Activated T-cell treated with anti-CD3 and anti-CD28 coated beads for 4 hours (primary cell): ENCODE data around the gene SDHA.
"Not testable (repeated sequence)": the region's sequence is repeated elsewhere in the genome, so short reads cannot be mapped to it uniquely, and the experiment has no call there.

Experiments
- DNase-seq: peaks from one replicate; pipeline ENCODE4 v3.0.0-alpha.2; 2020

The SDHA gene

GRCh38 chr5:264338-264737 is 46.2 kb downstream of the SDHA start:
- DNase-seq: no peak

- DNase-seq: not testable (repeated sequence)
These were observed 48.3 kb downstream of the SDHA start for GRCh38 chr5:266311-267026.

GRCh38 chr5:267716-268115 is 49.6 kb downstream of the SDHA start:
- DNase-seq: no peak

- no peak for DNase-seq
These were observed 52.2 kb downstream of the SDHA start for GRCh38 chr5:270340-270739.

- not testable (repeated sequence) for DNase-seq
These were observed 53.7 kb downstream of the SDHA start for GRCh38 chr5:271828-272167.

- DNase-seq: not testable (repeated sequence)
These were observed 55.0 kb downstream of the SDHA start for GRCh38 chr5:273091-273490.

- DNase-seq: not testable (repeated sequence)
These were observed 55.4 kb downstream of the SDHA start for GRCh38 chr5:273491-273890.

GRCh38 chr5:274346-274745 is 56.2 kb downstream of the SDHA start:
- not testable (repeated sequence) for DNase-seq

- no peak for DNase-seq
These were observed 60.5 kb downstream of the SDHA start for GRCh38 chr5:278646-279045.

GRCh38 chr5:279051-279665 is 61.0 kb downstream of the SDHA start:
- DNase-seq: not testable (repeated sequence)

- DNase-seq: no peak
These were observed 68.0 kb downstream of the SDHA start for GRCh38 chr5:285991-286557.

- DNase-seq: not testable (repeated sequence)
These were observed 72.1 kb downstream of the SDHA start for GRCh38 chr5:290200-290599.

- not testable (repeated sequence) for DNase-seq
These were observed 73.2 kb downstream of the SDHA start for GRCh38 chr5:291345-291744.

GRCh38 chr5:294788-295187 is 76.7 kb downstream of the SDHA start:
- DNase-seq: not testable (repeated sequence)

- DNase-seq: not testable (repeated sequence)
These were observed 78.1 kb downstream of the SDHA start for GRCh38 chr5:296207-296606.

- not testable (repeated sequence) for DNase-seq
These were observed 78.8 kb downstream of the SDHA start for GRCh38 chr5:296954-297353.

GRCh38 chr5:297448-297847 is 79.3 kb downstream of the SDHA start:
- not testable (repeated sequence) for DNase-seq

- DNase-seq: not testable (repeated sequence)
These were observed 80.0 kb downstream of the SDHA start for GRCh38 chr5:297991-298736.

- DNase-seq: no peak
These were observed 80.6 kb downstream of the SDHA start for GRCh38 chr5:298737-299125.

GRCh38 chr5:299921-300320 is 81.8 kb downstream of the SDHA start:
- DNase-seq: not testable (repeated sequence)

GRCh38 chr5:300691-301435 is 82.7 kb downstream of the SDHA start:
- not testable (repeated sequence) for DNase-seq

- not testable (repeated sequence) for DNase-seq
These were observed 84.3 kb downstream of the SDHA start for GRCh38 chr5:302416-302815.

- no peak for DNase-seq
These were observed 84.8 kb downstream of the SDHA start for GRCh38 chr5:302966-303365.
